GF-D8 (cell line): ENCODE data around the gene EPB41L4A.

ENCODE experiments used
- DNase-seq: peaks from one replicate; lab custom pipeline; 2025; lab: John Stamatoyannopoulos, UW

Gene EPB41L4A

GRCh38 chr5:112156211-112156610, 262.9 kb downstream of the EPB41L4A start:
- no peak for DNase-seq

- DNase-seq = no peak
Measured at GRCh38 chr5:112154940-112155686, 264.0 kb downstream of the EPB41L4A start.

GRCh38 chr5:112149727-112150126, 269.4 kb downstream of the EPB41L4A start:
- no peak for DNase-seq

GRCh38 chr5:112146323-112147226, 272.5 kb downstream of the EPB41L4A start:
- DNase-seq = no peak

- DNase-seq = no peak
Measured at GRCh38 chr5:112143690-112144089, 275.4 kb downstream of the EPB41L4A start.

- no peak for DNase-seq
Measured at GRCh38 chr5:112142769-112143270, 276.3 kb downstream of the EPB41L4A start.

GRCh38 chr5:112141582-112141981, 277.5 kb downstream of the EPB41L4A start:
- DNase-seq = no peak

- DNase-seq = no peak
Measured at GRCh38 chr5:112138526-112138925, 280.6 kb downstream of the EPB41L4A start.

- DNase-seq = no peak
Measured at GRCh38 chr5:112136773-112137172, 282.3 kb downstream of the EPB41L4A start.

GRCh38 chr5:112127861-112128260, 291.2 kb downstream of the EPB41L4A start:
- DNase-seq = no peak

GRCh38 chr5:112126982-112127381, 292.1 kb downstream of the EPB41L4A start:
- no peak for DNase-seq

GRCh38 chr5:112125903-112126302, 293.2 kb downstream of the EPB41L4A start:
- no peak for DNase-seq

GRCh38 chr5:112124788-112125187, 294.3 kb downstream of the EPB41L4A start:
- DNase-seq = no peak

- no peak for DNase-seq
Measured at GRCh38 chr5:112123086-112123485, 296.0 kb downstream of the EPB41L4A start.

GRCh38 chr5:112122353-112122752, 296.7 kb downstream of the EPB41L4A start:
- no peak for DNase-seq

GRCh38 chr5:112121258-112121657, 297.8 kb downstream of the EPB41L4A start:
- DNase-seq = no peak

GRCh38 chr5:112119969-112120368, 299.1 kb downstream of the EPB41L4A start:
- DNase-seq = no peak

GRCh38 chr5:112119508-112119907, 299.6 kb downstream of the EPB41L4A start:
- DNase-seq = peak; percentile 6

- no peak for DNase-seq
Measured at GRCh38 chr5:112117551-112117950, 301.5 kb downstream of the EPB41L4A start.

GRCh38 chr5:112116371-112116770, 302.7 kb downstream of the EPB41L4A start:
- DNase-seq = no peak

- no peak for DNase-seq
Measured at GRCh38 chr5:112113565-112113964, 305.5 kb downstream of the EPB41L4A start.
